ENCODE results near the gene THOC1.

Gene THOC1

GRCh38 chr18:217532-218336 is 50.1 kb downstream of the THOC1 start:
- 0 out of 2 replicates have a peak overlapping the region, but pooled peaks have one; percentile 8 for H3K27ac ChIP-seq (replicated peaks)
- TF ChIP-seq REST (IDR thresholded peaks at IDR 0.05; ENCODE audit: insufficient replicate concordance, low read depth) (no peak), GABPA (IDR thresholded peaks at IDR 0.05; ENCODE audit: low read depth) (no peak), SPI1 (IDR thresholded peaks at IDR 0.05; ENCODE audit: borderline replicate concordance, low read depth) (no peak), CTCF (IDR thresholded peaks at IDR 0.05; ENCODE audit: insufficient read depth, low read length) (no peak), POLR2AphosphoS5 (IDR thresholded peaks at IDR 0.05; ENCODE audit: low read depth) (no peak; the same call in 1 of the 2 replicates)
- H3K4me3 ChIP-seq (replicated peaks; ENCODE audit: insufficient read depth, low read length) = no peak overlapping the region
- H3K27me3 ChIP-seq (ENCODE audit: insufficient read depth, poor library complexity, severe bottlenecking) = no peaks in the 10 kb centered on the region
- no peak for DNase-seq (ENCODE audit: low read depth in 1 of 2, low spot score in 1 of 2)

GRCh38 chr18:215448-216010 is 52.3 kb downstream of the THOC1 start:
- H3K27me3 ChIP-seq (ENCODE audit: insufficient read depth, poor library complexity, severe bottlenecking) = no peaks in the 10 kb centered on the region
- no peak for DNase-seq (ENCODE audit: low read depth in 1 of 2, low spot score in 1 of 2)
- no peak for TF ChIP-seq CTCF (IDR thresholded peaks at IDR 0.05; ENCODE audit: insufficient read depth, low read length)
- TF ChIP-seq REST (IDR thresholded peaks at IDR 0.05; ENCODE audit: insufficient replicate concordance, low read depth) = no peak
- no peak for TF ChIP-seq POLR2AphosphoS5 (IDR thresholded peaks at IDR 0.05; ENCODE audit: low read depth)
- no peak for TF ChIP-seq SPI1 (IDR thresholded peaks at IDR 0.05; ENCODE audit: borderline replicate concordance, low read depth)
- TF ChIP-seq GABPA (IDR thresholded peaks at IDR 0.05; ENCODE audit: low read depth) = no peak
- no peak overlapping the region for H3K27ac ChIP-seq (replicated peaks)
- no peak overlapping the region for H3K4me3 ChIP-seq (replicated peaks; ENCODE audit: insufficient read depth, low read length)

- no peak overlapping the region for H3K4me3 ChIP-seq (replicated peaks; ENCODE audit: insufficient read depth, low read length)
- DNase-seq (ENCODE audit: low read depth in 1 of 2, low spot score in 1 of 2) = no peak
Measured at GRCh38 chr18:213966-214365, 53.9 kb downstream of the THOC1 start.

More at GRCh38 chr18:213966-214365, 53.9 kb downstream of the THOC1 start:
- Histone ChIP-seq H3K27ac (replicated peaks) (no peak overlapping the region), H3K27me3 (ENCODE audit: insufficient read depth, poor library complexity, severe bottlenecking) (no peaks in the 10 kb centered on the region)
- no peak for TF ChIP-seq CTCF (IDR thresholded peaks at IDR 0.05; ENCODE audit: insufficient read depth, low read length)
- TF ChIP-seq REST (IDR thresholded peaks at IDR 0.05; ENCODE audit: insufficient replicate concordance, low read depth) = no peak
- TF ChIP-seq GABPA (IDR thresholded peaks at IDR 0.05; ENCODE audit: low read depth) = no peak
- TF ChIP-seq POLR2AphosphoS5 (IDR thresholded peaks at IDR 0.05; ENCODE audit: low read depth) = no peak
- TF ChIP-seq SPI1 (IDR thresholded peaks at IDR 0.05; ENCODE audit: borderline replicate concordance, low read depth) = no peak
